Hepatocyte (in vitro differentiated cells): Measurements from ENCODE around the gene WNT5B. TPM values are rescaled to one million over a fixed set of nuclear protein-coding genes. Genes with fewer than 3 reads are reported as not detected.
A peak's percentile ranks its signal among the peaks of the same experiment; 100 is the strongest.

Experiments
- DNase-seq: peaks from one replicate; pipeline ENCODE4 v3.0.0-alpha.2; 2016; ENCODE audit warnings: low spot score
- H2AFZ ChIP-seq: fragments of 200-600 bp; sonication (generic); 2 replicates; pipeline ENCODE4 v1.6.0; 2016; ENCODE audit warnings: antibody characterized with exemption, mild to moderate bottlenecking
- H3K27ac ChIP-seq: fragments of 200-600 bp; sonication (generic); 2 replicates; pipeline ENCODE4 v1.5.1; 2016; ENCODE audit warnings: mild to moderate bottlenecking
- H3K27me3 ChIP-seq: fragments of 200-600 bp; sonication (generic); 2 replicates; pipeline ENCODE4 v1.6.1; 2016
- H3K36me3 ChIP-seq: fragments of 200-600 bp; sonication (generic); replicated peaks from 2 replicates; pipeline ENCODE4 v1.5.1; 2016; ENCODE audit warnings: low read depth; ENCODE audit not compliant: insufficient read depth
- H3K4me1 ChIP-seq: fragments of 200-600 bp; sonication (generic); 2 replicates; pipeline ENCODE4 v1.5.1; 2016; ENCODE audit warnings: mild to moderate bottlenecking, moderate library complexity; ENCODE audit not compliant: insufficient read depth
- H3K4me2 ChIP-seq: fragments of 200-600 bp; sonication (generic); 2 replicates; pipeline ENCODE4 v1.6.0; 2016
- H3K4me3 ChIP-seq: fragments of 200-600 bp; sonication (generic); 2 replicates; pipeline ENCODE4 v1.5.1; 2016; ENCODE audit warnings: mild to moderate bottlenecking
- H3K79me2 ChIP-seq: fragments of 200-600 bp; sonication (generic); 2 replicates; pipeline ENCODE4 v1.6.0; 2017; ENCODE audit warnings: mild to moderate bottlenecking
- H3K9me2 ChIP-seq: fragments of 200-600 bp; sonication (generic); replicated peaks from 2 replicates; pipeline ENCODE4 v1.6.0; 2017; ENCODE audit warnings: mild to moderate bottlenecking; ENCODE audit not compliant: insufficient read depth
- H3K9me3 ChIP-seq: fragments of 200-600 bp; sonication (generic); 2 replicates; pipeline ENCODE4 v1.5.1; 2016; ENCODE audit warnings: low read depth, mild to moderate bottlenecking
- H4K20me1 ChIP-seq: fragments of 200-600 bp; sonication (generic); 2 replicates; pipeline ENCODE4 v1.6.0; 2016; ENCODE audit warnings: mild to moderate bottlenecking; ENCODE audit not compliant: insufficient read depth, poor library complexity, severe bottlenecking
- EZH2 ChIP-seq: fragments of 200-600 bp; sonication (generic); IDR thresholded peaks from 2 replicates; pipeline ENCODE4 v1.6.1; 2016; ENCODE audit warnings: antibody characterized with exemption, mild to moderate bottlenecking, borderline replicate concordance
- EZH2phosphoT487 ChIP-seq: fragments of 200-600 bp; sonication (generic); IDR thresholded peaks from one replicate; pipeline ENCODE4 v1.6.1; 2018; ENCODE audit warnings: antibody characterized with exemption, mild to moderate bottlenecking, low read depth, moderate library complexity; ENCODE audit not compliant: unreplicated experiment, severe bottlenecking
- WGBS: methylation state at CpG from one replicate; pipeline ENCODE4 v1.1.6; 2016; ENCODE audit warnings: low lambda C conversion rate; ENCODE audit errors: missing lambda C conversion rate; 5-methylcytosine and 5-hydroxymethylcytosine counted together
- polyA plus RNA-seq: library from polyadenylated mRNA; unstranded; fragments of >200 nt; fragmentation: Nextera tagmentation; extraction: Ambion mirVana; gene quantifications from 2 replicates; pipeline ENCODE4 v1.2.1, GENCODE V29; 2016
- total RNA-seq: library from RNA; depleted of rRNA; stranded (reverse); fragments of >200 nt; gene quantifications from 2 replicates; pipeline ENCODE4 v1.2.3, GENCODE V29; 2014
- TF ChIP-seq, protein P1 (sequence below): fragments of 200-600 bp; sonication (generic); IDR thresholded peaks from 2 replicates; pipeline ENCODE4 v1.5.1; 2016; ENCODE audit warnings: antibody characterized with exemption, mild to moderate bottlenecking; ENCODE audit not compliant: poor library complexity

The WNT5B gene
- total and polyA plus RNA-seq, 2 experiments from 2014 or later: 16.6 to 35.3 TPM

DNA sequence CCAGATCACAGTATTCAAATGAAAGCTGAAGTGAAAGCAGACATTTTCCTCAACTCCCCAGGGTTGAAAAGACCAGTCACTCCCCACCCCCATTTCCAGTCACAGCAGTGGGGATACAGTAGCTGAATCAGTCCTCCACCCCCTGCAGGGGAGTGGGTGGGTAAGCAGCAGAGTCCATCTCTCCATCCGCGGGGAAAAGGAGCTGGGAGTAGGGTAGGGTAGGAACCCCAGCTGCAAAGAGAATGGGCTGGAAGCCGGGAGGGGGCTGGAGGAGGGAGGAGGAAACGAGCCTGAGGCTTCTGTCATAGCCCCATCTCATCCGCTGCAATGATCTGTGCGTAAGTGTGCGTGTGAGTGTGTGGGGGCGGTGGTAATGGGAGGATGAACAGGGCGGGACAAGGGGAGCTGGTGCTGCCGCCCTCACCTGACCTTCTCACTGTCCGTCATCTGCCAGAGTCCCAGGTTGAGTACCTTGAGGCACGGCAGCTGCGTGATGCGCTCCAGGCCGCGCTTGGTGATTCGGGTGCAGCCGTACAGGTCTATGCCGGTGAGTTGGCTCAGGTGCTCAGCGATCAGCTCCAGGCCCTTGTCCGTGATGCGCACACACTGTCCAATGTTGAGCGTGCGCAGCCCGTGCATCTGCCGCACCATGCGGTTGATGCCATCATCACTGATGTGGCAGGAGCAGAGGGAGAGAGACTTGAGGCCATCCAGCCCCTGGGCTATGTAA lies 36.4 kb upstream of the WNT5B start:
- Histone ChIP-seq H3K4me3 (peak overlapping the region; percentile 0), H3K4me2 (peak overlapping the region; percentile 97), H3K4me1 (peaks cover 48% of the 10 kb centered on the region), H3K9me3 (no peaks in the 10 kb centered on the region), H3K36me3 (no peaks in the 10 kb centered on the region), H3K27ac (no peak overlapping the region), H2AFZ (no peak overlapping the region), H3K79me2 (peaks cover 55% of the 10 kb centered on the region), H3K27me3 (no peaks in the 10 kb centered on the region), H4K20me1 (peaks cover 39% of the 10 kb centered on the region), H3K9me2 (no peaks in the 10 kb centered on the region)
- WGBS: 23% methylated on average over 27 of the region's 27 CpGs
- TF ChIP-seq EZH2phosphoT487: no peak
- TF ChIP-seq EZH2: no peak
- TF ChIP-seq, protein P1, sequence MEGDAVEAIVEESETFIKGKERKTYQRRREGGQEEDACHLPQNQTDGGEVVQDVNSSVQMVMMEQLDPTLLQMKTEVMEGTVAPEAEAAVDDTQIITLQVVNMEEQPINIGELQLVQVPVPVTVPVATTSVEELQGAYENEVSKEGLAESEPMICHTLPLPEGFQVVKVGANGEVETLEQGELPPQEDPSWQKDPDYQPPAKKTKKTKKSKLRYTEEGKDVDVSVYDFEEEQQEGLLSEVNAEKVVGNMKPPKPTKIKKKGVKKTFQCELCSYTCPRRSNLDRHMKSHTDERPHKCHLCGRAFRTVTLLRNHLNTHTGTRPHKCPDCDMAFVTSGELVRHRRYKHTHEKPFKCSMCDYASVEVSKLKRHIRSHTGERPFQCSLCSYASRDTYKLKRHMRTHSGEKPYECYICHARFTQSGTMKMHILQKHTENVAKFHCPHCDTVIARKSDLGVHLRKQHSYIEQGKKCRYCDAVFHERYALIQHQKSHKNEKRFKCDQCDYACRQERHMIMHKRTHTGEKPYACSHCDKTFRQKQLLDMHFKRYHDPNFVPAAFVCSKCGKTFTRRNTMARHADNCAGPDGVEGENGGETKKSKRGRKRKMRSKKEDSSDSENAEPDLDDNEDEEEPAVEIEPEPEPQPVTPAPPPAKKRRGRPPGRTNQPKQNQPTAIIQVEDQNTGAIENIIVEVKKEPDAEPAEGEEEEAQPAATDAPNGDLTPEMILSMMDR: no peak
- peak; percentile 48 for DNase-seq

- Histone ChIP-seq H3K4me2 (peak overlapping the region; percentile 97), H3K9me3 (no peaks in the 10 kb centered on the region), H4K20me1 (peaks cover 39% of the 10 kb centered on the region), H3K27me3 (no peaks in the 10 kb centered on the region), H3K36me3 (no peaks in the 10 kb centered on the region), H3K4me1 (peaks cover 46% of the 10 kb centered on the region), H3K9me2 (no peaks in the 10 kb centered on the region), H3K4me3 (peak overlapping the region; percentile 94), H3K79me2 (peaks cover 49% of the 10 kb centered on the region), H3K27ac (peak overlapping the region; percentile 97), H2AFZ (peak overlapping the region; percentile 35)
- DNase-seq: peak; percentile 62
- no peak for TF ChIP-seq EZH2phosphoT487
- TF ChIP-seq EZH2: no peak
- TF ChIP-seq, protein P1: no peak
- whole genome bisulfite sequencing: 7% methylated on average over 50 of the region's 56 CpGs
Measured at GRCh38 chr12:1593174-1594005, 35.6 kb upstream of the WNT5B start.

DNA sequence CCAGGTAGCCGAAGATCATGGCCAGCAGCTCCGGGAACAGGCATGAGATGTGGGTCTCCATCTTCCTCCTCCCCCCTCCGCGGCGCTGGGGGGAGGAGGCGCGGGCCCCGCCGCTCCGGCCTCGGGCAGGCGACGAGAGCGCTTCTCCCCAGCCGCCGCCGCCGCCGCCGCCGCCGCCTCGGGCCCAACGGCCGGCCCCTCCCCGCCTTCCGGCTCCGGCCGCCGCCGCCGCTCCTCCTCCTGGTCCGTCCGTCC lies 35.1 kb upstream of the WNT5B start:
- H3K4me2 ChIP-seq: peak overlapping the region; percentile 97
- H3K36me3 ChIP-seq: no peaks in the 10 kb centered on the region
- H4K20me1 ChIP-seq: peaks cover 37% of the 10 kb centered on the region
- no peaks in the 10 kb centered on the region for H3K9me2 ChIP-seq
- H3K79me2 ChIP-seq: peaks cover 49% of the 10 kb centered on the region
- peak overlapping the region; percentile 94 for H3K4me3 ChIP-seq
- no peak for DNase-seq
- WGBS: no CpG with 5 or more reads among the region's 34 CpGs
- TF ChIP-seq, protein P1: no peak
- TF ChIP-seq EZH2 (no peak), EZH2phosphoT487 (no peak)
- peaks cover 41% of the 10 kb centered on the region for H3K4me1 ChIP-seq
- peak overlapping the region; percentile 35 for H2AFZ ChIP-seq
- peak overlapping the region; percentile 97 for H3K27ac ChIP-seq
- H3K9me3 ChIP-seq: no peaks in the 10 kb centered on the region
- H3K27me3 ChIP-seq: no peaks in the 10 kb centered on the region
